ENCODE measurements around the gene HDAC4. TPM values are rescaled to one million over a fixed set of nuclear protein-coding genes. Genes with fewer than 3 reads are reported as not detected.

Gene HDAC4
- total and polyA plus RNA-seq, 10 of the 15 experiments (the other 5 are each of a cell fraction or from before 2014, with no cell fraction given) = 0.22 to 15.7 (median 4.8) TPM

DNA sequence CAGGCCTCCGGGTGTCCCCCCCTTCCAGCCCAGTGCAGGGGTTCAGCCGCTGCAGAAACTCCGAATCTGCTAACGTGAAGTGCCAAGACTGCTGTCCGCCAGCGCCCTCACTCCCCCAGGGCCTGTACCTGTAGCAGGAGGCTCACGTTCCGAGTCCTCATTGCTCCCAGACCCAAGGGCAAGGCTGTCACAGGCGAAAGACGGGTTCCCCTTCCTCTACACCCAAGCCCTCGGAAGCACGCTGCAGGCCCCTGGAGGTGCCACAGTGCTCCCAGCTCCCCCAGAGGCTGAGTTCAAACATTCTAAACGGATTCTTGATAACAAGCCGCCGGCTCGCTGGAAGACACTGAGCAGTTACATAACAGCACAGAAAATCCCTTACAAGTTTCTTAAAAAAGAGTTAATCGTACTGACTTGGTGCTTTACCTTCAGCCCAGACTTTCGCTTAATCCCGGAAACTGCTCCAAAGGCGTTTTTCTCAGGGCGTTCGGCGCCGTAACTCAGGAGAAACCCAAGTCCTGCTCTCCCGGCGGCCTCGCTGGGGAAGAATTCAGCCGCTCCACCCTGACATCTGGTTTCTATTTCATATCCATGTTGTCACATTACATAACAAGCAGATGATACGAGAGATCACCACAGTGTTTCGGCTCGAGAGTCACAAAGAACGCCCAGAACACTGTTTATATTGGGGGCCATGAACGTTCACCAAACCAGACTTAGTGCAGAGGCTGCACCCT lies 92.0 kb downstream of the HDAC4 start:
- no peak overlapping the region for H2AFZ ChIP-seq (ENCODE audit: control insufficient read depth, low read depth, low read length)
- CTCF ChIA-PET = no interaction called here
- in situ Hi-C loops (cut with MboI) = no loop called here

More for the DNA sequence above, 92.0 kb downstream of the HDAC4 start:
- Histone ChIP-seq H3K79me2 (ENCODE audit: control insufficient read depth, insufficient read depth, low read length) (no peaks in the 10 kb centered on the region), H3K9ac (ENCODE audit: control insufficient read depth, insufficient read depth, low read length) (no peak overlapping the region), H3K27ac (ENCODE audit: control insufficient read depth, insufficient read depth) (no peak overlapping the region), H3K9me3 (replicated peaks; ENCODE audit: control insufficient read depth, insufficient read depth, low read length) (no peaks in the 10 kb centered on the region), H3K36me3 (ENCODE audit: control insufficient read depth in 2 of 2, insufficient read depth in 2 of 2, low read length in 1 of 2) (no peaks in the 10 kb centered on the region; a peak in 2 of 4 replicates), H3K27me3 (replicated peaks in 1 of 2; ENCODE audit: control insufficient read depth in 2 of 2, insufficient read depth in 2 of 2, low read length in 1 of 2) (no peaks in the 10 kb centered on the region), H3K4me1 (ENCODE audit: control insufficient read depth, insufficient read depth, low read length) (peaks cover 13% of the 10 kb centered on the region), H3K4me3 (no peak overlapping the region), H3K4me2 (ENCODE audit: control insufficient read depth, insufficient read depth) (no peak overlapping the region), H4K20me1 (ENCODE audit: control insufficient read depth, insufficient read depth) (no peaks in the 10 kb centered on the region; the same call in 1 of the 2 replicates)
- TF ChIP-seq EP300 (IDR thresholded peaks at IDR 0.05; ENCODE audit: borderline replicate concordance in 1 of 2, control insufficient read depth in 1 of 2, low read depth in 2 of 2, low read length in 2 of 2) = no peak
- TF ChIP-seq, protein P1, sequence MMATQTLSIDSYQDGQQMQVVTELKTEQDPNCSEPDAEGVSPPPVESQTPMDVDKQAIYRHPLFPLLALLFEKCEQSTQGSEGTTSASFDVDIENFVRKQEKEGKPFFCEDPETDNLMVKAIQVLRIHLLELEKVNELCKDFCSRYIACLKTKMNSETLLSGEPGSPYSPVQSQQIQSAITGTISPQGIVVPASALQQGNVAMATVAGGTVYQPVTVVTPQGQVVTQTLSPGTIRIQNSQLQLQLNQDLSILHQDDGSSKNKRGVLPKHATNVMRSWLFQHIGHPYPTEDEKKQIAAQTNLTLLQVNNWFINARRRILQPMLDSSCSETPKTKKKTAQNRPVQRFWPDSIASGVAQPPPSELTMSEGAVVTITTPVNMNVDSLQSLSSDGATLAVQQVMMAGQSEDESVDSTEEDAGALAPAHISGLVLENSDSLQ (IDR thresholded peaks at IDR 0.05) = no peak
- no peak for TF ChIP-seq ZNF274 (IDR thresholded peaks at IDR 0.05; ENCODE audit: insufficient read depth, insufficient read length)
- TF ChIP-seq NBN (IDR thresholded peaks at IDR 0.05) = no peak
- no peak for TF ChIP-seq SMC3 (IDR thresholded peaks at IDR 0.05; ENCODE audit: borderline replicate concordance, low read length)
- TF ChIP-seq ZBED1 (IDR thresholded peaks at IDR 0.05; ENCODE audit: borderline replicate concordance) = no peak
- TF ChIP-seq, protein P2, sequence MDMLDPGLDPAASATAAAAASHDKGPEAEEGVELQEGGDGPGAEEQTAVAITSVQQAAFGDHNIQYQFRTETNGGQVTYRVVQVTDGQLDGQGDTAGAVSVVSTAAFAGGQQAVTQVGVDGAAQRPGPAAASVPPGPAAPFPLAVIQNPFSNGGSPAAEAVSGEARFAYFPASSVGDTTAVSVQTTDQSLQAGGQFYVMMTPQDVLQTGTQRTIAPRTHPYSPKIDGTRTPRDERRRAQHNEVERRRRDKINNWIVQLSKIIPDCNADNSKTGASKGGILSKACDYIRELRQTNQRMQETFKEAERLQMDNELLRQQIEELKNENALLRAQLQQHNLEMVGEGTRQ (IDR thresholded peaks at IDR 0.05; ENCODE audit: borderline replicate concordance, low read depth, low read length) = no peak
- TF ChIP-seq, protein P3, sequence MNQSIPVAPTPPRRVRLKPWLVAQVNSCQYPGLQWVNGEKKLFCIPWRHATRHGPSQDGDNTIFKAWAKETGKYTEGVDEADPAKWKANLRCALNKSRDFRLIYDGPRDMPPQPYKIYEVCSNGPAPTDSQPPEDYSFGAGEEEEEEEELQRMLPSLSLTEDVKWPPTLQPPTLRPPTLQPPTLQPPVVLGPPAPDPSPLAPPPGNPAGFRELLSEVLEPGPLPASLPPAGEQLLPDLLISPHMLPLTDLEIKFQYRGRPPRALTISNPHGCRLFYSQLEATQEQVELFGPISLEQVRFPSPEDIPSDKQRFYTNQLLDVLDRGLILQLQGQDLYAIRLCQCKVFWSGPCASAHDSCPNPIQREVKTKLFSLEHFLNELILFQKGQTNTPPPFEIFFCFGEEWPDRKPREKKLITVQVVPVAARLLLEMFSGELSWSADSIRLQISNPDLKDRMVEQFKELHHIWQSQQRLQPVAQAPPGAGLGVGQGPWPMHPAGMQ (IDR thresholded peaks at IDR 0.05; ENCODE audit: borderline replicate concordance) = no peak
- no peak for TF ChIP-seq ZSCAN29 (IDR thresholded peaks at IDR 0.05)
- TF ChIP-seq KAT2A (conservative IDR thresholded peaks at IDR 0.05; ENCODE audit: control insufficient read depth, low read depth, low read length) = no peak
- TF ChIP-seq WRNIP1 (IDR thresholded peaks at IDR 0.05; ENCODE audit: borderline replicate concordance, low read depth, low read length) = no peak
- TF ChIP-seq MXI1 (IDR thresholded peaks at IDR 0.05; ENCODE audit: low read depth, low read length) = no peak
- ChIA-PET RAD21 (ENCODE audit: unreplicated experiment) (no interaction called here), SMC1A (ENCODE audit: uncharacterized antibody, unreplicated experiment) (no interaction called here), POLR2A (no interaction called here)
- ATAC-seq (no peak), DNase-seq (ENCODE audit: low read depth, low spot score) (no peak), FAIRE-seq (no peak)
- intact Hi-C loops (cut with micrococcal nuclease; ENCODE audit: unreplicated experiment) = no loop called here
- 89% methylated on average over 33 of the region's 33 CpGs for WGBS (ENCODE audit: insufficient coverage, insufficient replicate concordance, low lambda C conversion rate, missing lambda C conversion rate)
- BruUV-seq (replicated peaks) = no TSS peak

Data from GM12878 (cell line).